Uterus (tissue), 4 donors: ENCODE measurements around the gene TRIO. TPM values are rescaled to one million over a fixed set of nuclear protein-coding genes. Genes with fewer than 3 reads are reported as not detected.

Experiments used
- DNase-seq, 2 donors: peaks; one replicate each; pipeline ENCODE4 v3.0.0-alpha.2; 2019 to 2020
- H3K27ac ChIP-seq, 2 donors: fragments of 200-600 bp; sonication (generic); 1 replicate in 1 of 2; 2 replicates in 1 of 2; pipeline ENCODE4 v1.5.1; 2016 to 2018
- H3K27me3 ChIP-seq, 2 donors: fragments of 200-600 bp; sonication (generic); one replicate each; pipeline ENCODE4 v1.5.1; 2018 to 2019; ENCODE audit warnings: control low read depth in 1 of 2
- H3K36me3 ChIP-seq, 2 donors: fragments of 200-600 bp; sonication (generic); one replicate each; pipeline ENCODE4 v1.5.1; 2019; ENCODE audit warnings: control low read depth in 1 of 2
- H3K4me1 ChIP-seq, 2 donors: fragments of 200-600 bp; sonication (generic); one replicate each; pipeline ENCODE4 v1.5.1; 2018 to 2019; ENCODE audit warnings: control low read depth in 1 of 2
- H3K4me3 ChIP-seq, 2 donors: fragments of 200-600 bp; sonication (generic); 1 replicate in 1 of 2; 2 replicates in 1 of 2; pipeline ENCODE4 v1.5.1; 2018 to 2019; ENCODE audit warnings: mild to moderate bottlenecking in 1 of 2
- H3K9me3 ChIP-seq, 2 donors: fragments of 200-600 bp; sonication (generic); one replicate each; pipeline ENCODE4 v1.5.1; 2019; ENCODE audit warnings: control low read depth in 1 of 2
- POLR2A ChIP-seq, 2 donors: fragments of 450-650 bp; IDR thresholded peaks; one replicate each; pipeline ENCODE4 v1.6.1; 2016; ENCODE audit warnings: antibody characterized with exemption in 2 of 2, mild to moderate bottlenecking in 1 of 2, moderate library complexity in 1 of 2
- intact Hi-C: fragments of 100-400 bp; cut with DNase I; formaldehyde crosslinking; loops from one replicate; pipeline ENCODE4 v1.15.1; 2023; ENCODE audit warnings: low total_unique reads
- total RNA-seq, 4 donors: library from RNA; depleted of rRNA in 3 of 4; stranded (reverse); fragments of >200 nt in 3 of 4; gene quantifications; one replicate each; pipeline versions ENCODE4 v1.1.0 to v1.2.4, GENCODE V29; 2014 to 2023
- TF ChIP-seq, protein P1 (sequence below), 4 experiments: fragments of 200-600 bp in 2 of 4; fragments of 450-650 bp in 2 of 4; sonication (generic) in 2 of 4; IDR thresholded peaks; one replicate each; pipeline ENCODE4 v1.5.1; 2016 to 2019; ENCODE audit warnings: antibody characterized with exemption in 4 of 4, mild to moderate bottlenecking in 2 of 4, moderate library complexity in 1 of 4
- donor health status: DM: yes; HTN: yes; CAD: no.

The TRIO gene
- total RNA-seq, 4 donors from 2014 or later, result 93.5 to 234 (median 207) TPM

DNA sequence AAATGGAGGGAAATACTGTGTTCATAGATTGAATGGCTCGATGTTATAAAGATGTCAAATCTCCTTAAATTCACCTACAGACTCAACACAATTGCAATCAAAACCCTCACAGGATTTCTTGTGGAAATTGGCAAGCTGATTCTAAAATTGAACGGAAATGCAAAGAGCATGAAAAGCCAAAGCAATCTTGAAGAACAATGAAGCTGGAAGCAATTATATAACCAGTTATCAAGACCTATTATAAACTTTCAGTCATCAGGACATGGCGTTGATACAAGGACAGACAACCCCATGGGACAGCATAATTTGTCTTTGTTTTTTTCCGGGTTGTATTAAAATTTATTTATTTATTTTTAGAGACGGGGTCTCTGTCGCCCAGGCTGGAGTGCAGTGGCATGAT is 385.0 kb downstream of the TRIO start:
- TF ChIP-seq, protein P1, sequence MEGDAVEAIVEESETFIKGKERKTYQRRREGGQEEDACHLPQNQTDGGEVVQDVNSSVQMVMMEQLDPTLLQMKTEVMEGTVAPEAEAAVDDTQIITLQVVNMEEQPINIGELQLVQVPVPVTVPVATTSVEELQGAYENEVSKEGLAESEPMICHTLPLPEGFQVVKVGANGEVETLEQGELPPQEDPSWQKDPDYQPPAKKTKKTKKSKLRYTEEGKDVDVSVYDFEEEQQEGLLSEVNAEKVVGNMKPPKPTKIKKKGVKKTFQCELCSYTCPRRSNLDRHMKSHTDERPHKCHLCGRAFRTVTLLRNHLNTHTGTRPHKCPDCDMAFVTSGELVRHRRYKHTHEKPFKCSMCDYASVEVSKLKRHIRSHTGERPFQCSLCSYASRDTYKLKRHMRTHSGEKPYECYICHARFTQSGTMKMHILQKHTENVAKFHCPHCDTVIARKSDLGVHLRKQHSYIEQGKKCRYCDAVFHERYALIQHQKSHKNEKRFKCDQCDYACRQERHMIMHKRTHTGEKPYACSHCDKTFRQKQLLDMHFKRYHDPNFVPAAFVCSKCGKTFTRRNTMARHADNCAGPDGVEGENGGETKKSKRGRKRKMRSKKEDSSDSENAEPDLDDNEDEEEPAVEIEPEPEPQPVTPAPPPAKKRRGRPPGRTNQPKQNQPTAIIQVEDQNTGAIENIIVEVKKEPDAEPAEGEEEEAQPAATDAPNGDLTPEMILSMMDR (IDR thresholded peaks at IDR 0.05), result no peak
- TF ChIP-seq POLR2A (IDR thresholded peaks at IDR 0.05), result no peak
- DNase-seq, result no peak
- H3K9me3 ChIP-seq, result no peaks in the 10 kb centered on the region

GRCh38 chr5:14528926-14529325 is 385.8 kb downstream of the TRIO start:
- intact Hi-C loops, result no loop called here
- no peak for DNase-seq
- TF ChIP-seq POLR2A (IDR thresholded peaks at IDR 0.05), result no peak
- TF ChIP-seq, protein P1 (IDR thresholded peaks at IDR 0.05), result no peak

More for the DNA sequence above, 385.0 kb downstream of the TRIO start:
- Histone ChIP-seq H3K27ac (no peak overlapping the region), H3K36me3 (no peaks in the 10 kb centered on the region), H3K27me3 (no peaks in the 10 kb centered on the region), H3K4me1 (no peaks in the 10 kb centered on the region), H3K4me3 (no peak overlapping the region)
- intact Hi-C loops, result no loop called here

GRCh38 chr5:14531668-14532067 is 388.5 kb downstream of the TRIO start:
- TF ChIP-seq, protein P1 (IDR thresholded peaks at IDR 0.05), result no peak
- TF ChIP-seq POLR2A (IDR thresholded peaks at IDR 0.05), result no peak
- no peaks in the 10 kb centered on the region for H3K36me3 ChIP-seq
- no peaks in the 10 kb centered on the region for H3K27me3 ChIP-seq
- no peak overlapping the region for H3K4me3 ChIP-seq
- intact Hi-C loops, result no loop called here
- no peak overlapping the region for H3K27ac ChIP-seq
- H3K4me1 ChIP-seq, result no peaks in the 10 kb centered on the region
- DNase-seq, result no peak
- no peaks in the 10 kb centered on the region for H3K9me3 ChIP-seq

More at GRCh38 chr5:14528926-14529325, 385.8 kb downstream of the TRIO start:
- Histone ChIP-seq H3K36me3 (no peaks in the 10 kb centered on the region), H3K27me3 (no peaks in the 10 kb centered on the region), H3K4me1 (no peaks in the 10 kb centered on the region), H3K9me3 (no peaks in the 10 kb centered on the region), H3K27ac (no peak overlapping the region), H3K4me3 (no peak overlapping the region)

- Histone ChIP-seq H3K27me3 (no peaks in the 10 kb centered on the region), H3K9me3 (no peaks in the 10 kb centered on the region), H3K4me1 (no peaks in the 10 kb centered on the region), H3K4me3 (no peak overlapping the region), H3K27ac (no peak overlapping the region), H3K36me3 (no peaks in the 10 kb centered on the region)
- intact Hi-C loops, result no loop called here
- no peak for DNase-seq
- TF ChIP-seq POLR2A (IDR thresholded peaks at IDR 0.05), result no peak
- TF ChIP-seq, protein P1 (IDR thresholded peaks at IDR 0.05), result no peak
Observed at GRCh38 chr5:14532180-14532579, 389.0 kb downstream of the TRIO start.

DNA sequence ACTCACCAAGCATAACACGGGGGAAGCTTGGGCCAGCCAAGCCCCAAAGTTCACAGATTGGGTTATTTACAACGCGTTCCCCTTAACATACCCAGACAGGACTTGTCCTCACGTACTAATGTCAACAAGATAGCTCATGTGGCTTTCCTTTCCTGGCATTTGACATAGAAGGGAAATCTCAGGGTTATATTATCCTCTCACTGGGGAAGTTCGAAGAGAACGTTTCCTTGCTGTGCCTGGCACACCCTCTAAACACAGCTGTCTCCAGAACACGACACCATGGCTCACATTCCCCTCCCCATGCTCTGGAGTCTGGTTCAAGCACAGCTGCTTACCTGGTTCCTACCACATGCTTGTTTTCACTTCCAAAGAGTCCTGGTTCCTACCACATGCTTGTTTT is 391.6 kb downstream of the TRIO start:
- Histone ChIP-seq H3K27me3 (no peaks in the 10 kb centered on the region), H3K4me1 (no peaks in the 10 kb centered on the region), H3K27ac (no peak overlapping the region), H3K9me3 (no peaks in the 10 kb centered on the region), H3K36me3 (no peaks in the 10 kb centered on the region), H3K4me3 (no peak overlapping the region)
- TF ChIP-seq, protein P1 (IDR thresholded peaks at IDR 0.05), result no peak
- TF ChIP-seq POLR2A (IDR thresholded peaks at IDR 0.05), result no peak
- no peak for DNase-seq
- intact Hi-C loops, result no loop called here
